Measurements from ENCODE around the gene BRIP1.

GRCh38 chr17:61770752-61771533 is 92.4 kb downstream of the BRIP1 start:
- TF ChIP-seq CTCF (IDR thresholded peaks at IDR 0.05; ENCODE audit: insufficient read depth, low read depth, low read length) = no peak
- no peak for TF ChIP-seq EZH2 (IDR thresholded peaks at IDR 0.05; ENCODE audit: insufficient read depth, low read length)
